ENCODE data around the gene PHF2. TPM values are rescaled to one million over a fixed set of nuclear protein-coding genes. Genes with fewer than 3 reads are reported as not detected.

The PHF2 gene
- total RNA-seq, 6 experiments from 2014 or later, result 15.4 to 17.5 (median 16.6) TPM

DNA sequence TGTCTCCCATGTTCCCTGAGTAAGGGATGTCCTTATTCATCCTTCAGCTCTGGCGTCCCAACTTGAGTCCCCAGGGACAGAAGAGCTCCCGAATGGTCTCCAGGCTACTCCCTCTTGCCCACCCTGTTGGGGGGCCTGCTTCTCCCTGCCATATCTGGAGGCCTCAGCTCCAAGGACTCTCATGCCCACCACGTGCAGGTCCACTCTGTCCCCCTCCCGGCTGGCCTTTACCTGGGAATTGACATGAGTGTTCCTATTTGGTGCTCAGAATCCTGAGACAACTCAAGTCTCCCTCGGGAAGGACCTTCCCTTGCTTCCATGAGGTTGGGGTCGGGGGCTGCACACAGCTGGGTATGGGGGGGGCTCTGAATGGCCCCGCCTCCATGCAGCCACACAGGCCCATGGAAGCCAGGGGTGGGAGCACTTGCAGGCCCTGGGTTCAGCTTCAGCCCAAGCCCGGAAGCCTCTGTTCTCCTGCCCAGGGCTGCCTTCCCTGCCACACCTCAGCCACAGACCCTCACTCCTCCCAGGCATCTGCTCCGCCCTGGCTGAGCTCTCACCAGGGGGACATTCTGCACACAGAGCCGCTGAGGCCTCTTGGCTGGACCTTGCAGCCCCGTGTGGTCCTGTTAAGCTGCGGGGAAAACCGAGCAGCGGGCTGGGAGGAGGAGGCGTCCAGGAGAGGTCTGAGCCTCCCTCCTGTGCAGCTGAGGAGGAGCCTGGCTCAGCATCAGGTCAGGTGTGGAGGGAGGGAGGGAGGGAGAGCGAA lies 121.9 kb downstream of the PHF2 start:
- TF ChIP-seq, protein P1, sequence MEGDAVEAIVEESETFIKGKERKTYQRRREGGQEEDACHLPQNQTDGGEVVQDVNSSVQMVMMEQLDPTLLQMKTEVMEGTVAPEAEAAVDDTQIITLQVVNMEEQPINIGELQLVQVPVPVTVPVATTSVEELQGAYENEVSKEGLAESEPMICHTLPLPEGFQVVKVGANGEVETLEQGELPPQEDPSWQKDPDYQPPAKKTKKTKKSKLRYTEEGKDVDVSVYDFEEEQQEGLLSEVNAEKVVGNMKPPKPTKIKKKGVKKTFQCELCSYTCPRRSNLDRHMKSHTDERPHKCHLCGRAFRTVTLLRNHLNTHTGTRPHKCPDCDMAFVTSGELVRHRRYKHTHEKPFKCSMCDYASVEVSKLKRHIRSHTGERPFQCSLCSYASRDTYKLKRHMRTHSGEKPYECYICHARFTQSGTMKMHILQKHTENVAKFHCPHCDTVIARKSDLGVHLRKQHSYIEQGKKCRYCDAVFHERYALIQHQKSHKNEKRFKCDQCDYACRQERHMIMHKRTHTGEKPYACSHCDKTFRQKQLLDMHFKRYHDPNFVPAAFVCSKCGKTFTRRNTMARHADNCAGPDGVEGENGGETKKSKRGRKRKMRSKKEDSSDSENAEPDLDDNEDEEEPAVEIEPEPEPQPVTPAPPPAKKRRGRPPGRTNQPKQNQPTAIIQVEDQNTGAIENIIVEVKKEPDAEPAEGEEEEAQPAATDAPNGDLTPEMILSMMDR (IDR thresholded peaks at IDR 0.05), result no peak
- Mint-ChIP-seq H3K27me3 (ENCODE audit: insufficient read depth) (peaks cover 1% of the 10 kb centered on the region; the same call in 1 of the 2 replicates), H3K4me3 (no peak overlapping the region), H3K4me1 (ENCODE audit: low read depth) (no peaks in the 10 kb centered on the region), H3K36me3 (ENCODE audit: low read depth) (no peaks in the 10 kb centered on the region), H3K9me3 (peaks cover 9% of the 10 kb centered on the region), H3K27ac (no peak overlapping the region)
- no peak for DNase-seq

DNA sequence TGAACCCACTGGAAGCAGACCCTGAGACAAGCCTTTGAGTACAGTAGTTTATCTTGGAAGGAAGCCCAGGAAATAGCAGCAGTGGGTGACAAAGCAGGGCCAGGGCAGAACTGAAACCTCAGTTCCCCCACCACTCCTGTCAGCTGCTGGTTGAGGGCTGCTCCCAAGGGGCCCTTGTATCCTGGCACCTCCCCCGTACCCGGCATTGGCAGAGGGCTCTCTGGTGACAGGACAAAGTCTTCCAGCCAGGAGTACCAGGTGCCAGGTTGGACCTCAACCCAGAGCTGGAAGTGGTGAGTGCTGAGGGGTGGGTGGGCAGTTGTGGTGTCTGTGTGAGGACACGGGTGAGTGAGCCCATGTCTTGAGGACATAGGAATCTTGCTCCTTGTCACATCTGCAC lies 123.3 kb downstream of the PHF2 start:
- Mint-ChIP-seq H3K4me3 (no peak overlapping the region), H3K27ac (no peak overlapping the region), H3K27me3 (ENCODE audit: insufficient read depth) (peaks cover 1% of the 10 kb centered on the region; the same call in 1 of the 2 replicates), H3K4me1 (ENCODE audit: low read depth) (no peaks in the 10 kb centered on the region), H3K9me3 (peaks cover 9% of the 10 kb centered on the region), H3K36me3 (ENCODE audit: low read depth) (no peaks in the 10 kb centered on the region)
- DNase-seq, result no peak
- TF ChIP-seq, protein P1 (IDR thresholded peaks at IDR 0.05), result no peak

DNA sequence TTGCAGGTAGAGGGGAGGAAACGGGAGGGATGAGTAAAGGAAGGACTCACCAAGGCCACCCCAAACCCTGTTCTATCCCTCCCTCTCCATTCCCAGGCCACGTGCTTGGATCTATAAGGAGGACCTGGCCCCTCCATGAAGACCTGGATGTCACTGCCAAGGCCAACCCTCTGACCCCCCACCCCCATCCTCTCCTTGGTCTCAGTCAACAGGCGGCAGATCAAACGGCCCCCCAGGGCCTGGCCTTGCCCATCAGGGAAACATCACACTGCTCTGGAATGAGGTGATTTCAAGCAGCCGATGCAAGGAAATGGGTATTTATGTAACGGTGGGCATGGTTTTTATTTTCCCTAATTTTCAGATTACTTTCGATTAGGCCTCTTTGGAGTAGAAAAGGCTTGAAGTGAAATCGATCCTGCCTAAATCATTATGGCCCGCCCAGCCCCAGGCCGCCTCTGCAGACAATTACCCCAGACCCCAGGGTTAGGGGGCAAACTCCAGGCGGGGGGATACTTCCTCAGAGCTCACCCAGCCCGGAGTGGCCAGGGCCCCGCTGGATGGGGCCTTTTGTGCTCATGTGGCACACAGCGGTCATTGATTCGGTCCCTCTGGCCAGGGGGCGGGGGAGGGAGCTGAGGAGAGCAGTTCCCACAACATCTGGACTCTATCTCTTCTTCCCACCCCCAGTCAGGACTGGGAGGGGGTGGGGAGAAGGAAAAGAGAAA lies 125.3 kb downstream of the PHF2 start:
- H3K27ac Mint-ChIP-seq, result no peak overlapping the region
- no peaks in the 10 kb centered on the region for H3K36me3 Mint-ChIP-seq (ENCODE audit: low read depth)
- no peak for DNase-seq
- H3K27me3 Mint-ChIP-seq (ENCODE audit: insufficient read depth), result peaks cover 1% of the 10 kb centered on the region; the same call in 1 of the 2 replicates
- H3K4me1 Mint-ChIP-seq (ENCODE audit: low read depth), result no peaks in the 10 kb centered on the region
- peaks cover 9% of the 10 kb centered on the region for H3K9me3 Mint-ChIP-seq
- H3K4me3 Mint-ChIP-seq, result no peak overlapping the region
- TF ChIP-seq, protein P1 (IDR thresholded peaks at IDR 0.05), result no peak

DNA sequence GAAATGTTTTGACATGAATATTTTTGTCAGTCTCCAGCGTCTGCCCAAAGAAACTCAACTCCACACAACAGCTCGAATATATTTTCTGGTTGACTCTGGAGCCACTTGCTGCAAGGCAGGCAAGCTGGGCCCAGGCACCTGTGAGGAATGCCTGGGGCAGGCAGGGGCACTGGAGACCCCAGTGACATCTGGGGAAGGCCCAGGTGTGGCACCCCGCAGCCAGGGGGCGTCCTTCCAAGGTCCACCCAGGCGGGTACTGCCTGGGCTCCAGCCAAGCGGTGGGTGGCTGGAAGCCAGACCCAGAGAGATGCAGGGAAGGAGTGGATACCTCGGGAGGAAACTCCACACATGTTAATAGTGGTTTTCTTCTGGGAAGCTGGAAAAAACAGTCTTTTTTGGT lies 125.9 kb downstream of the PHF2 start:
- Mint-ChIP-seq H3K27me3 (ENCODE audit: insufficient read depth) (peaks cover 1% of the 10 kb centered on the region; the same call in 1 of the 2 replicates), H3K36me3 (ENCODE audit: low read depth) (no peaks in the 10 kb centered on the region), H3K4me3 (no peak overlapping the region), H3K4me1 (ENCODE audit: low read depth) (no peaks in the 10 kb centered on the region), H3K27ac (no peak overlapping the region), H3K9me3 (peaks cover 9% of the 10 kb centered on the region)
- TF ChIP-seq, protein P1 (IDR thresholded peaks at IDR 0.05), result peak; percentile 49; the same call in 1 of the 2 replicates
- DNase-seq, result no peak

DNA sequence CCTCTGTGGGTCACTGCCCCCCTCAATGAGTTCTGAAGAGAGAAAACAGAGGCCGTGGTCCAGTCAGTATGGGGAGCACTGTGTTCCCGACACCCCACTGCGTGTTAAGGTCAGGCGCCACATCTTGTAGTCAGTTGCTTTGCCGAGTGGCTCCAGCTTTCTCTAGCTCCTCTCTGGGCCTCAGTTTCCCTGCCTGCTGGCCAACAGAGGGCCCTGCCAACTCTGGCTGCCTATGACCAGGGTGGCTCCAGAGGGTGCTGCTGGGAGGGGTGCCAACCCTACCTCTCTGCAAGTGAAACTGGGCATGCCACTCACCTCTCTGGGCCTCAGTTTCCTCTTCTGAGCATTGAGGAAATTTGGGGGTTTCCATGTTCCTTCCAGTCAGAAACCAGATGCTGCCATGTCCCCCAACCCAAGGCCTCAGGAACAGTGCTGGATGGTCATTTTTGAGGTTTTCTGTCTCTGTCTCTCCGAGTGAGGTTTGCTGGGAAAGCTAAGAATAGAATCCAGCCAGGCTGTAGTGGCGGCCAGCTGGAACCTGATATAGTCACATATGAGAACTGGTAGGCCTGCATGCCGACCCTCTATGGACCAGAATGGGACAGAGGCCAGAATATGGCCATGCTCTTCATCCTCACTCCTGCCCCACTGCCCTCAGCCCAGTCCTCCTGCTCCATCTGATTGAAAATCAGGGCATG lies 132.1 kb downstream of the PHF2 start:
- H3K9me3 Mint-ChIP-seq, result 0 out of 2 replicates have a peak, but pooled peaks cover 6% of the 10 kb centered on the region
- no peak overlapping the region for H3K4me3 Mint-ChIP-seq
- H3K36me3 Mint-ChIP-seq (ENCODE audit: low read depth), result no peaks in the 10 kb centered on the region

More for the DNA sequence above, 132.1 kb downstream of the PHF2 start:
- TF ChIP-seq, protein P1 (IDR thresholded peaks at IDR 0.05), result no peak
- no peak for DNase-seq
- peaks cover under 1% of the 10 kb centered on the region; the same call in 1 of the 2 replicates for H3K27me3 Mint-ChIP-seq (ENCODE audit: insufficient read depth)
- no peaks in the 10 kb centered on the region; the same call in 1 of the 2 replicates for H3K4me1 Mint-ChIP-seq (ENCODE audit: low read depth)
- H3K27ac Mint-ChIP-seq, result no peak overlapping the region

Measured in HFFc6 (cell line).